Neural progenitor cell (in vitro differentiated cells): ENCODE data around the gene RBM42. TPM values are rescaled to one million over a fixed set of nuclear protein-coding genes. Genes with fewer than 3 reads are reported as not detected.

ENCODE experiments used
- total RNA-seq: library from RNA; depleted of rRNA; stranded (reverse); fragments of >200 nt; gene quantifications from 2 replicates; pipeline ENCODE4 v1.2.3, GENCODE V29; 2015; ENCODE audit warnings: low replicate concordance

The RBM42 gene
- total RNA-seq, 1 donor from 2014 or later = 20.1 TPM

Other genes starting within 250 kb of the RBM42 start
- not detected in 2 replicates for gene FFAR2, start 180.8 kb upstream of the RBM42 start, total RNA-seq
- gene KRTDAP, start 138.6 kb upstream of the RBM42 start, total RNA-seq = not detected in 2 replicates
- 175 and 208 TPM in 2 replicates for gene DMKN, start 115.4 kb upstream of the RBM42 start, total RNA-seq
- not detected in 2 replicates for gene SBSN, start 100.7 kb upstream of the RBM42 start, total RNA-seq
- not detected in 2 replicates for gene GAPDHS, start 95.6 kb upstream of the RBM42 start, total RNA-seq
- gene TMEM147, start 83.4 kb upstream of the RBM42 start, total RNA-seq = 57.8 and 81.7 TPM in 2 replicates
- gene ATP4A, start 65.4 kb upstream of the RBM42 start, total RNA-seq = 0.12 TPM in 1 of 2 replicates, not detected in the other
- gene PMIS2, start 42.9 kb upstream of the RBM42 start, total RNA-seq = 0.34 TPM in 1 of 2 replicates, not detected in the other
- 12.4 and 27.8 TPM in 2 replicates for gene HAUS5, start 16.3 kb upstream of the RBM42 start, total RNA-seq
- gene ETV2, start 12.7 kb downstream of the RBM42 start, total RNA-seq = 0.71 TPM in 1 of 2 replicates, not detected in the other
- 403 and 511 TPM in 2 replicates for gene COX6B1, start 19.3 kb downstream of the RBM42 start, total RNA-seq
- 1.3 TPM in 1 of 2 replicates, not detected in the other for gene UPK1A, start 37.5 kb downstream of the RBM42 start, total RNA-seq
- gene ZBTB32, start 75.5 kb downstream of the RBM42 start, total RNA-seq = not detected in 2 replicates
- gene KMT2B, start 89.0 kb downstream of the RBM42 start, total RNA-seq = 12.6 and 16.0 TPM in 2 replicates
- 5.0 and 9.2 TPM in 2 replicates for gene IGFLR1, start 113.4 kb downstream of the RBM42 start, total RNA-seq
- 17.2 and 27.9 TPM in 2 replicates for gene U2AF1L4, start 116.4 kb downstream of the RBM42 start, total RNA-seq
- 10.9 and 29.6 TPM in 2 replicates for gene PSENEN, start 116.6 kb downstream of the RBM42 start, total RNA-seq
- gene LIN37, start 119.5 kb downstream of the RBM42 start, total RNA-seq = 11.4 and 12.4 TPM in 2 replicates
- gene HSPB6, start 128.0 kb downstream of the RBM42 start, total RNA-seq = not detected in 2 replicates
- 7.1 and 13.4 TPM in 2 replicates for gene PROSER3, start 129.1 kb downstream of the RBM42 start, total RNA-seq
- 6.5 and 15.1 TPM in 2 replicates for gene ARHGAP33, start 146.5 kb downstream of the RBM42 start, total RNA-seq
- gene PRODH2, start 183.8 kb downstream of the RBM42 start, total RNA-seq = not detected in 2 replicates
- gene NPHS1, start 223.5 kb downstream of the RBM42 start, total RNA-seq = 0.40 and 0.62 TPM in 2 replicates
- gene KIRREL2, start 227.9 kb downstream of the RBM42 start, total RNA-seq = 2.4 and 5.5 TPM in 2 replicates
- gene APLP1, start 239.5 kb downstream of the RBM42 start, total RNA-seq = 89.5 and 191 TPM in 2 replicates